ENCODE results near the gene ASTN1. TPM values are rescaled to one million over a fixed set of nuclear protein-coding genes. Genes with fewer than 3 reads are reported as not detected.

Gene ASTN1
- total RNA-seq (2014; rRNA removed; shearing (Covaris generic)) = 0.02 TPM in 1 of 2 replicates, not detected in the other

GRCh38 chr1:177164380-177165068 lies at the start of gene ASTN1:
ASTN1 (minus strand) TSS chr1:177164712; CDS start chr1:177164676, 36 bp downstream.
- no peak for DNase-seq (ENCODE audit: low read depth)

GRCh38 chr1:177211231-177211630 lies 46.7 kb upstream of the ASTN1 start:
- DNase-seq (ENCODE audit: low read depth) = no peak

GRCh38 chr1:177210071-177210470 lies 45.6 kb upstream of the ASTN1 start:
- no peak for DNase-seq (ENCODE audit: low read depth)

- peak; percentile 98 for DNase-seq (ENCODE audit: low read depth)
These were observed 44.8 kb upstream of the ASTN1 start for GRCh38 chr1:177209357-177209756.

- DNase-seq (ENCODE audit: low read depth) = no peak
These were observed 44.4 kb upstream of the ASTN1 start for GRCh38 chr1:177208920-177209319.

GRCh38 chr1:177206831-177207355 lies 42.4 kb upstream of the ASTN1 start:
- no peak for DNase-seq (ENCODE audit: low read depth)

GRCh38 chr1:177200290-177200689 lies 35.8 kb upstream of the ASTN1 start:
- DNase-seq (ENCODE audit: low read depth) = no peak

- no peak for DNase-seq (ENCODE audit: low read depth)
These were observed 33.7 kb upstream of the ASTN1 start for GRCh38 chr1:177198243-177198642.

- DNase-seq (ENCODE audit: low read depth) = no peak
These were observed 25.9 kb upstream of the ASTN1 start for GRCh38 chr1:177190308-177190970.

- no peak for DNase-seq (ENCODE audit: low read depth)
These were observed 22.1 kb upstream of the ASTN1 start for GRCh38 chr1:177186639-177187038.

GRCh38 chr1:177185209-177185608 lies 20.7 kb upstream of the ASTN1 start:
- no peak for DNase-seq (ENCODE audit: low read depth)

GRCh38 chr1:177183836-177184235 lies 19.3 kb upstream of the ASTN1 start:
- no peak for DNase-seq (ENCODE audit: low read depth)

- peak; percentile 33 for DNase-seq (ENCODE audit: low read depth)
These were observed 17.2 kb upstream of the ASTN1 start for GRCh38 chr1:177181631-177182291.

- no peak for DNase-seq (ENCODE audit: low read depth)
These were observed 16.7 kb upstream of the ASTN1 start for GRCh38 chr1:177181280-177181630.

- no peak for DNase-seq (ENCODE audit: low read depth)
These were observed 10.6 kb upstream of the ASTN1 start for GRCh38 chr1:177174921-177175634.

- no peak for DNase-seq (ENCODE audit: low read depth)
These were observed 9.5 kb upstream of the ASTN1 start for GRCh38 chr1:177173976-177174375.

- no peak for DNase-seq (ENCODE audit: low read depth)
These were observed 8.4 kb upstream of the ASTN1 start for GRCh38 chr1:177172866-177173265.

GRCh38 chr1:177172272-177172671 lies 7.8 kb upstream of the ASTN1 start:
- DNase-seq (ENCODE audit: low read depth) = no peak

- no peak for DNase-seq (ENCODE audit: low read depth)
These were observed 7.1 kb upstream of the ASTN1 start for GRCh38 chr1:177171536-177172123.

GRCh38 chr1:177170756-177171535 lies 6.4 kb upstream of the ASTN1 start, which contains the start of gene BRINP2:
BRINP2 (plus strand) TSS chr1:177170958; CDS start chr1:177229877, 58,919 bp downstream.
- DNase-seq (ENCODE audit: low read depth) = peak; percentile 18

GRCh38 chr1:177165069-177165439 lies 542 bp upstream of the ASTN1 start:
- no peak for DNase-seq (ENCODE audit: low read depth)

Measured in M059J (cell line).